WTC11 (cell line): ENCODE data around the gene NR2C2AP. TPM values are rescaled to one million over a fixed set of nuclear protein-coding genes. Genes with fewer than 3 reads are reported as not detected.

Source experiments
- AR ChIP-seq: fragments of 250-450 bp; sonication (Bioruptor Pico); IDR thresholded peaks from 2 replicates; pipeline ENCODE4 v1.9.0; 2021; ENCODE audit warnings: mild to moderate bottlenecking
- CREM ChIP-seq: sonication (generic); formaldehyde crosslinking; IDR thresholded peaks from 2 replicates; pipeline ENCODE4 v1.8.1; 2022; ENCODE audit warnings: mild to moderate bottlenecking, missing genetic modification reagents, moderate library complexity
- FOXP4 ChIP-seq: sonication (generic); formaldehyde crosslinking; IDR thresholded peaks from 2 replicates; pipeline ENCODE4 v1.8.0; 2022; ENCODE audit warnings: mild to moderate bottlenecking, missing genetic modification reagents
- IRF1 ChIP-seq: sonication (generic); formaldehyde crosslinking; IDR thresholded peaks from 2 replicates; pipeline ENCODE4 v1.8.0; 2023; ENCODE audit warnings: missing genetic modification reagents
- JUN ChIP-seq: sonication (generic); formaldehyde crosslinking; IDR thresholded peaks from 2 replicates; pipeline ENCODE4 v1.8.0; 2023; ENCODE audit warnings: mild to moderate bottlenecking, missing genetic modification reagents
- MYBL2 ChIP-seq: sonication (generic); formaldehyde crosslinking; IDR thresholded peaks from 2 replicates; pipeline ENCODE4 v1.8.1; 2023; ENCODE audit warnings: mild to moderate bottlenecking, moderate library complexity, missing genetic modification reagents
- NFE2L1 ChIP-seq: sonication (generic); formaldehyde crosslinking; IDR thresholded peaks from 2 replicates; pipeline ENCODE4 v1.8.1; 2023; ENCODE audit warnings: missing genetic modification reagents
- PRRX2 ChIP-seq: fragments of 250-450 bp; sonication (Bioruptor Pico); IDR thresholded peaks from 2 replicates; pipeline ENCODE4 v1.8.0; 2021; ENCODE audit warnings: mild to moderate bottlenecking
- SMAD3 ChIP-seq: sonication (generic); formaldehyde crosslinking; IDR thresholded peaks from 2 replicates; pipeline ENCODE4 v1.8.0; 2022; ENCODE audit warnings: missing genetic modification reagents, mild to moderate bottlenecking, borderline replicate concordance
- SMAD4 ChIP-seq: sonication (generic); formaldehyde crosslinking; IDR thresholded peaks from 2 replicates; pipeline ENCODE4 v1.8.0; 2022; ENCODE audit warnings: mild to moderate bottlenecking, missing genetic modification reagents
- TEAD1 ChIP-seq: sonication (generic); formaldehyde crosslinking; IDR thresholded peaks from 2 replicates; pipeline ENCODE4 v1.8.0; 2022; ENCODE audit warnings: mild to moderate bottlenecking, missing genetic modification reagents
- ZNF281 ChIP-seq: sonication (generic); formaldehyde crosslinking; IDR thresholded peaks from 2 replicates; pipeline ENCODE4 v1.8.0; 2023; ENCODE audit warnings: mild to moderate bottlenecking, missing genetic modification reagents
- ZNF317 ChIP-seq: sonication (generic); formaldehyde crosslinking; IDR thresholded peaks from 2 replicates; pipeline ENCODE4 v1.8.1; 2023; ENCODE audit warnings: low read depth, mild to moderate bottlenecking, moderate library complexity, missing genetic modification reagents, borderline replicate concordance
- ZNF425 ChIP-seq: fragments of 250-450 bp; sonication (Bioruptor Pico); conservative IDR thresholded peaks from 2 replicates; pipeline ENCODE4 v1.9.0; 2021; ENCODE audit warnings: mild to moderate bottlenecking
- total RNA-seq: library from RNA; stranded (reverse); gene quantifications from 3 replicates; pipeline ENCODE4 v1.2.3, GENCODE V29; 2021
- TF ChIP-seq, protein P1 (sequence below): sonication (generic); formaldehyde crosslinking; IDR thresholded peaks from 2 replicates; pipeline ENCODE4 v1.8.1; 2022; ENCODE audit warnings: mild to moderate bottlenecking, moderate library complexity, missing genetic modification reagents
- TF ChIP-seq, protein P2 (sequence below): sonication (generic); formaldehyde crosslinking; IDR thresholded peaks from 2 replicates; pipeline ENCODE4 v1.8.0; 2022; ENCODE audit warnings: mild to moderate bottlenecking, missing genetic modification reagents

The NR2C2AP gene
- total RNA-seq, 1 experiment from 2014 or later, result 24.9 TPM

DNA sequence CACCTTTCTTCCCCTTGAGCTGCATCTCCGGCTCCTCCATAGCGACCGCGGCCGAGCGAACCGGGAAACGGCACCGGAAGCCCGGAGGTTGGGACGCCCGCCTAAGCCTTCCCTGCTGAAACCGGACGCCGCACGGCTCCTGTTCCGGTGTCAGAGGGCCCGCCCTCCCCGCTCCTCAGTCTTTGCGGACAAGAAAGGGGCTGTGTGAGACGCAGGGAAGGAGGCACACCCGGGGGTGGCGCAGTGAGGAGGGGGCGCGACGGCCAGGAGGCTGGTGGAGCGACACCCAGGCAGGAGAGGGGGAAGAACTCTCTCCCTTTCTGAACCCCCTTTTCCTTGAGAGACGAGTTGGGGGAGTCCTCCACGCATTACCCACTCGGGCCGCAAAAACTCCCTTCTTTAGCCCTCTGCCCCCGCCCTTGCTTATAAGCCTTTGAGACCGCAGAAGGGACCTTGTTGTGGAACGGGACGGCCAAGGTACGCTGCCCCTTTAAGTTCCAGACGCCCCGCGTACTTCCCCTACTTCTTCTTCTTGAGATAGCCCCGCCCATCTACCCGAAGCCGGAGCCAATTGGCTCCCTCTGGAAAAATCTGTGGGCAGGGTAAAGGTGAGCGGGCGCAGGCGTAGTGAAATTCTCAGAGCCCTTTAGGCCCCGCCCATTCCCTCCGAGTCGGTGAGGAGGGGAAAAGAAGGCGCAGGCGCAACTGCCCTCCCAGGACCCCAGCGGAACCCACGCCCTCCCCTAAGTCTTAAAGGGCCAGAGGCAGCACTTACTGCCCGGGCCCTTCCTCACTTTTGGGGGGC, 10.9 kb downstream of the NR2C2AP start, which contains the start of the genes BORCS8 and RFXANK (continued):
- TF ChIP-seq, protein P1, sequence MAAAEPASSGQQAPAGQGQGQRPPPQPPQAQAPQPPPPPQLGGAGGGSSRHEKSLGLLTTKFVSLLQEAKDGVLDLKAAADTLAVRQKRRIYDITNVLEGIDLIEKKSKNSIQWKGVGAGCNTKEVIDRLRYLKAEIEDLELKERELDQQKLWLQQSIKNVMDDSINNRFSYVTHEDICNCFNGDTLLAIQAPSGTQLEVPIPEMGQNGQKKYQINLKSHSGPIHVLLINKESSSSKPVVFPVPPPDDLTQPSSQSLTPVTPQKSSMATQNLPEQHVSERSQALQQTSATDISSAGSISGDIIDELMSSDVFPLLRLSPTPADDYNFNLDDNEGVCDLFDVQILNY (CRISPR knock-in tag), result peak; percentile 77
- TF ChIP-seq ZNF281 (peak; percentile 77; the same call in 1 of the 2 replicates), IRF1 (CRISPR knock-in tag) (0 out of 2 replicates have a peak, but pooled peaks have one; percentile 70), SMAD3 (CRISPR knock-in tag) (peak; percentile 68; the same call in 1 of the 2 replicates), NFE2L1 (CRISPR knock-in tag) (peak; percentile 66; the same call in 1 of the 2 replicates), AR (CRISPR knock-in tag) (no peak), SMAD4 (CRISPR knock-in tag) (peak; percentile 68; the same call in 1 of the 2 replicates), CREM (no peak), PRRX2 (CRISPR knock-in tag) (0 out of 2 replicates have a peak, but pooled peaks have one; percentile 16), TEAD1 (CRISPR knock-in tag) (peak; percentile 82), JUN (CRISPR knock-in tag) (peak; percentile 67; the same call in 1 of the 2 replicates), ZNF425 (CRISPR knock-in tag) (no peak), FOXP4 (CRISPR knock-in tag) (0 out of 2 replicates have a peak, but pooled peaks have one; percentile 48), MYBL2 (no peak), ZNF317 (CRISPR knock-in tag) (no peak)
- TF ChIP-seq, protein P2, sequence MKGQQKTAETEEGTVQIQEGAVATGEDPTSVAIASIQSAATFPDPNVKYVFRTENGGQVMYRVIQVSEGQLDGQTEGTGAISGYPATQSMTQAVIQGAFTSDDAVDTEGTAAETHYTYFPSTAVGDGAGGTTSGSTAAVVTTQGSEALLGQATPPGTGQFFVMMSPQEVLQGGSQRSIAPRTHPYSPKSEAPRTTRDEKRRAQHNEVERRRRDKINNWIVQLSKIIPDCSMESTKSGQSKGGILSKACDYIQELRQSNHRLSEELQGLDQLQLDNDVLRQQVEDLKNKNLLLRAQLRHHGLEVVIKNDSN (CRISPR knock-in tag), result peak; percentile 2; the same call in 1 of the 2 replicates
